Osteoblast (primary cell): ENCODE data around the gene HLA-DQA1. TPM values are rescaled to one million over a fixed set of nuclear protein-coding genes. Genes with fewer than 3 reads are reported as not detected.
A peak's percentile ranks its signal among the peaks of the same experiment; 100 is the strongest.

ENCODE experiments used
- DNase-seq: peaks from one replicate; pipeline ENCODE4 v3.0.0; 2011; ENCODE audit warnings: low spot score, mixed read lengths; ENCODE audit not compliant: insufficient read length; ENCODE audit errors: missing footprints
- H2AFZ ChIP-seq: 2 replicates; pipeline ENCODE4 v1.6.0; 2011; ENCODE audit warnings: mild to moderate bottlenecking, low read length
- H3K27ac ChIP-seq: 2 replicates; pipeline ENCODE4 v1.5.1; 2011; ENCODE audit warnings: mild to moderate bottlenecking, low read depth, low read length, moderate library complexity
- H3K27me3 ChIP-seq: 2 replicates; pipeline ENCODE4 v1.6.0; 2012; ENCODE audit warnings: mild to moderate bottlenecking, control low read depth, inconsistent platforms, low read length, moderate library complexity; ENCODE audit not compliant: insufficient read depth
- H3K36me3 ChIP-seq: 2 replicates; pipeline ENCODE4 v1.5.1; 2011; ENCODE audit warnings: mild to moderate bottlenecking, low read length, control low read depth, moderate library complexity; ENCODE audit not compliant: insufficient read depth
- H3K4me1 ChIP-seq: 2 replicates; pipeline ENCODE4 v1.5.1; 2011; ENCODE audit warnings: mild to moderate bottlenecking, low read length, control low read depth, moderate library complexity; ENCODE audit not compliant: insufficient read depth
- H3K4me2 ChIP-seq: 2 replicates; pipeline ENCODE4 v1.6.0; 2011; ENCODE audit warnings: mild to moderate bottlenecking, low read length; ENCODE audit not compliant: insufficient read depth
- H3K4me3 ChIP-seq: fragments of 200-600 bp; sonication (generic); 3 replicates; pipeline ENCODE4 v1.5.1; 2012; ENCODE audit warnings: mild to moderate bottlenecking, low read length, inconsistent platforms; ENCODE audit not compliant: insufficient read depth
- H3K79me2 ChIP-seq: 2 replicates; pipeline ENCODE4 v1.6.0; 2012; ENCODE audit warnings: mild to moderate bottlenecking, low read length, control low read depth, inconsistent platforms; ENCODE audit not compliant: insufficient read depth
- H3K9me3 ChIP-seq: 2 replicates; pipeline ENCODE4 v1.5.1; 2011; ENCODE audit warnings: low read depth, low read length, control low read depth
- H4K20me1 ChIP-seq: 2 replicates; pipeline ENCODE4 v1.6.0; 2012; ENCODE audit warnings: mild to moderate bottlenecking, low read length, control low read depth; ENCODE audit not compliant: insufficient read depth
- CTCF ChIP-seq: IDR thresholded peaks from 2 replicates; pipeline ENCODE4 v1.5.1; 2011; ENCODE audit warnings: mild to moderate bottlenecking, low read depth, low read length, moderate library complexity; ENCODE audit errors: extremely low read depth
- total RNA-seq: library from RNA; depleted of rRNA; stranded (reverse); fragments of >200 nt; gene quantifications from 2 replicates; pipeline ENCODE4 v1.2.3, GENCODE V29; 2012

Gene HLA-DQA1
- total RNA-seq, 1 donor = not detected

- H4K20me1 ChIP-seq = no peaks in the 10 kb centered on the region
- no peaks in the 10 kb centered on the region for H3K4me1 ChIP-seq
- H3K79me2 ChIP-seq = no peaks in the 10 kb centered on the region
- H3K27ac ChIP-seq = no peak overlapping the region
- no peak for DNase-seq
- no peak overlapping the region for H3K4me3 ChIP-seq
- H3K4me2 ChIP-seq = no peak overlapping the region
- no peaks in the 10 kb centered on the region for H3K9me3 ChIP-seq
- peak; percentile 58 for TF ChIP-seq CTCF
- no peak overlapping the region for H2AFZ ChIP-seq
- no peaks in the 10 kb centered on the region for H3K36me3 ChIP-seq
- no peaks in the 10 kb centered on the region for H3K27me3 ChIP-seq
Observed at GRCh38 chr6:32622545-32623401, 14.4 kb upstream of the HLA-DQA1 start.

GRCh38 chr6:32623693-32624092, 13.5 kb upstream of the HLA-DQA1 start:
- TF ChIP-seq CTCF = no peak
- H3K4me3 ChIP-seq = no peak overlapping the region
- no peak for DNase-seq
- no peaks in the 10 kb centered on the region for H3K9me3 ChIP-seq
- H3K79me2 ChIP-seq = no peaks in the 10 kb centered on the region
- H3K36me3 ChIP-seq = no peaks in the 10 kb centered on the region
- no peak overlapping the region for H3K4me2 ChIP-seq
- H2AFZ ChIP-seq = no peak overlapping the region
- no peaks in the 10 kb centered on the region for H3K4me1 ChIP-seq
- no peaks in the 10 kb centered on the region for H3K27me3 ChIP-seq
- no peak overlapping the region for H3K27ac ChIP-seq
- H4K20me1 ChIP-seq = no peaks in the 10 kb centered on the region

GRCh38 chr6:32624565-32624964, 12.6 kb upstream of the HLA-DQA1 start:
- no peaks in the 10 kb centered on the region for H3K79me2 ChIP-seq
- no peak for TF ChIP-seq CTCF
- H3K36me3 ChIP-seq = no peaks in the 10 kb centered on the region
- no peaks in the 10 kb centered on the region for H3K9me3 ChIP-seq
- no peaks in the 10 kb centered on the region for H4K20me1 ChIP-seq
- no peak overlapping the region for H3K4me2 ChIP-seq
- H3K27ac ChIP-seq = no peak overlapping the region
- H2AFZ ChIP-seq = no peak overlapping the region
- H3K4me3 ChIP-seq = no peak overlapping the region
- DNase-seq = no peak
- H3K27me3 ChIP-seq = no peaks in the 10 kb centered on the region
- no peaks in the 10 kb centered on the region for H3K4me1 ChIP-seq

DNA sequence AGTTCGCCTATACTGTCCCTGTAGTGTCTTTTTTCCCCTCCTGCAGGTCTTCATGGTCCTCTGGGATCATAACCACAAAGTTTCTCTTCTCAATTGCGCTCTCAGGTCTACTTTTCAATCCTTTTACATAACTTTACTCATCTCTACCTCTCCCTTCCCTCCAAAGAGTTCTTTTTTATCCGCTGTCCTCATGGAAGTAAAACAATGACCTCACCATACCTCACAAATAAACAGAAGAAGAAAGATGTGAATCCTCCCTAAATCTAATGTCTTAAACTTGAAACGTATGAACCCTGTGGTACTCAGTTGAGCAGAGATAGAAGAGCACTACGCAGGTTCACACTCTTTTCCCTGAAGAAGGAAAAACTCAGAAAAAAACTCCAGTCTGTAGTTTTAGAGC, 12.1 kb upstream of the HLA-DQA1 start:
- Histone ChIP-seq H4K20me1 (no peaks in the 10 kb centered on the region), H3K79me2 (no peaks in the 10 kb centered on the region), H2AFZ (no peak overlapping the region), H3K4me3 (no peak overlapping the region), H3K36me3 (no peaks in the 10 kb centered on the region), H3K27ac (no peak overlapping the region), H3K4me1 (no peaks in the 10 kb centered on the region), H3K9me3 (no peaks in the 10 kb centered on the region), H3K4me2 (no peak overlapping the region), H3K27me3 (no peaks in the 10 kb centered on the region)
- DNase-seq = no peak
- TF ChIP-seq CTCF = no peak
